H1 (cell line): ENCODE measurements around the gene DDX47. TPM values are rescaled to one million over a fixed set of nuclear protein-coding genes. Genes with fewer than 3 reads are reported as not detected.

Experiments used
- CTCF ChIA-PET: fragments of 300-600 bp; sonication (Branson Sonifier 250); formaldehyde crosslinking; loops from one replicate; lab custom pipeline; 2021; ENCODE audit not compliant: partially characterized antibody; lab: Charles Lee
- POLR2A ChIA-PET: fragments of 300-600 bp; sonication (Branson Sonifier 250); formaldehyde crosslinking; loops from one replicate; lab custom pipeline; 2021; ENCODE audit warnings: inconsistent platforms; ENCODE audit not compliant: partially characterized antibody; lab: Charles Lee
- DNase-seq, 2 experiments: peaks; one replicate each; pipeline versions ENCODE4 v3.0.0 to v3.0.0-alpha.2; 2010 to 2022; ENCODE audit warnings: low spot score in 2 of 2, low read depth in 1 of 2, mixed read lengths in 1 of 2
- FAIRE-seq: peaks from 2 replicates; lab custom pipeline; 2011; peaks lifted over from hg19 to GRCh38; lab: Jason Lieb, UNC
- H2AFZ ChIP-seq: 2 replicates; pipeline ENCODE4 v1.8.1; 2012; ENCODE audit warnings: low read length, inconsistent platforms
- H2AK5ac ChIP-seq: 2 replicates; pipeline ENCODE4 v1.6.1; 2013; ENCODE audit warnings: low read depth, low read length
- H2BK120ac ChIP-seq: replicated peaks from 2 replicates; pipeline ENCODE3; 2013; ENCODE audit warnings: low read depth, low read length, inconsistent platforms
- H2BK12ac ChIP-seq: 2 replicates; pipeline ENCODE4 v1.6.1; 2013; ENCODE audit warnings: low read depth, low read length
- H2BK15ac ChIP-seq: 2 replicates; pipeline ENCODE4 v1.6.1; 2013; ENCODE audit warnings: low read length
- H2BK20ac ChIP-seq: 2 replicates; pipeline ENCODE4 v1.6.1; 2013; ENCODE audit warnings: low read length
- H2BK5ac ChIP-seq: 2 replicates; pipeline ENCODE4 v1.6.1; 2013; ENCODE audit warnings: low read depth, low read length
- H3K14ac ChIP-seq: 2 replicates; pipeline ENCODE4 v1.6.1; 2013; ENCODE audit warnings: inconsistent platforms; ENCODE audit not compliant: insufficient read length
- H3K18ac ChIP-seq: 2 replicates; pipeline ENCODE4 v1.6.1; 2013; ENCODE audit warnings: low read length; ENCODE audit errors: extremely low read depth
- H3K23ac ChIP-seq: 2 replicates; pipeline ENCODE4 v1.6.1; 2013; ENCODE audit warnings: inconsistent platforms; ENCODE audit not compliant: insufficient read length
- H3K23me2 ChIP-seq: 2 replicates; pipeline ENCODE4 v1.6.1; 2013; ENCODE audit warnings: low read depth, low read length
- H3K27ac ChIP-seq: 2 replicates; pipeline ENCODE4 v1.6.1; 2011; ENCODE audit warnings: low read depth, low read length, inconsistent platforms
- H3K27me3 ChIP-seq, 4 experiments: replicated peaks in 1 of 4; 1 replicate in 1 of 4; 2 replicates in 3 of 4; pipeline versions ENCODE4 v1.6.1 to v1.8.1; 2011 to 2013; ENCODE audit warnings: low read length in 3 of 4, mild to moderate bottlenecking in 3 of 4, inconsistent platforms in 2 of 4, mixed read lengths in 2 of 4, moderate library complexity in 1 of 4; ENCODE audit not compliant: control insufficient read depth in 3 of 4, insufficient read depth in 3 of 4; ENCODE audit errors: extremely low read depth in 1 of 4
- H3K36me3 ChIP-seq, 4 experiments: 2 replicates each; pipeline versions ENCODE4 v1.6.1 to v1.8.1; 2011 to 2013; ENCODE audit warnings: mild to moderate bottlenecking in 4 of 4, low read length in 3 of 4, moderate library complexity in 2 of 4, control low read depth in 1 of 4, inconsistent platforms in 1 of 4; ENCODE audit not compliant: insufficient read depth in 4 of 4, control insufficient read depth in 2 of 4
- H3K4ac ChIP-seq: replicated peaks from 2 replicates; pipeline ENCODE3; 2013; ENCODE audit warnings: low read length, low read depth, mixed read lengths, inconsistent platforms; ENCODE audit not compliant: insufficient read length
- H3K4me1 ChIP-seq, 4 experiments: replicated peaks in 1 of 4; 1 replicate in 1 of 4; 2 replicates in 3 of 4; pipeline versions ENCODE4 v1.6.1 to v1.8.1; 2011 to 2013; ENCODE audit warnings: low read length in 3 of 4, inconsistent platforms in 2 of 4, mixed read lengths in 1 of 4; ENCODE audit not compliant: insufficient read depth in 4 of 4, control insufficient read depth in 3 of 4
- H3K4me2 ChIP-seq, 2 experiments: 2 replicates each; pipeline versions ENCODE4 v1.6.1 to v1.8.1; 2011 to 2013; ENCODE audit warnings: low read depth in 2 of 2, low read length in 2 of 2, control low read depth in 1 of 2, inconsistent platforms in 1 of 2, mild to moderate bottlenecking in 1 of 2; ENCODE audit not compliant: insufficient read depth in 1 of 2
- H3K4me3 ChIP-seq, 4 experiments: fragments of 200-600, 300-600 bp in 1 of 4; sonication (generic), shearing (Covaris generic), sonication (Bioruptor Twin) in 1 of 4; 2 replicates each; pipeline versions ENCODE4 v1.5.1 to v1.8.1; 2011 to 2016; ENCODE audit warnings: low read length in 4 of 4, low read depth in 3 of 4, control low read depth in 2 of 4, inconsistent platforms in 2 of 4, mild to moderate bottlenecking in 2 of 4, mixed read lengths in 1 of 4, moderate library complexity in 1 of 4; ENCODE audit not compliant: insufficient read depth in 2 of 4; ENCODE audit errors: extremely low read depth in 1 of 4
- H3K56ac ChIP-seq: replicated peaks from 2 replicates; pipeline ENCODE3; 2013; ENCODE audit warnings: low read depth, mild to moderate bottlenecking, mixed read lengths, low read length, inconsistent platforms; ENCODE audit not compliant: insufficient read length
- H3K79me1 ChIP-seq: 2 replicates; pipeline ENCODE4 v1.6.1; 2013; ENCODE audit warnings: low read depth, low read length, control low read depth
- H3K79me2 ChIP-seq, 2 experiments: 2 replicates each; pipeline versions ENCODE4 v1.6.1 to v1.8.1; 2012 to 2013; ENCODE audit warnings: low read length in 2 of 2, mild to moderate bottlenecking in 2 of 2, inconsistent platforms in 1 of 2; ENCODE audit not compliant: insufficient read depth in 2 of 2, control insufficient read depth in 1 of 2
- H3K9ac ChIP-seq, 4 experiments: replicated peaks in 1 of 4; 1 replicate in 1 of 4; 2 replicates in 3 of 4; pipeline versions ENCODE4 v1.6.1 to v1.8.1; 2011 to 2013; ENCODE audit warnings: low read depth in 3 of 4, low read length in 3 of 4, control low read depth in 2 of 4, mild to moderate bottlenecking in 2 of 4, moderate library complexity in 2 of 4, inconsistent platforms in 1 of 4; ENCODE audit errors: extremely low read depth in 1 of 4
- H3K9me3 ChIP-seq, 2 experiments: 2 replicates each; pipeline versions ENCODE4 v1.6.1 to v1.8.1; 2012 to 2013; ENCODE audit warnings: mild to moderate bottlenecking in 2 of 2, moderate library complexity in 2 of 2, control low read depth in 1 of 2, inconsistent platforms in 1 of 2, low read depth in 1 of 2, low read length in 1 of 2, mixed read lengths in 1 of 2; ENCODE audit not compliant: insufficient read depth in 2 of 2
- H4K20me1 ChIP-seq, 2 experiments: replicated peaks in 1 of 2; 2 replicates each; pipeline versions ENCODE3 to v1.8.1; 2011 to 2013; ENCODE audit warnings: inconsistent platforms in 2 of 2, low read length in 2 of 2, mild to moderate bottlenecking in 1 of 2; ENCODE audit not compliant: insufficient read depth in 2 of 2, control insufficient read depth in 1 of 2
- H4K5ac ChIP-seq: 2 replicates; pipeline ENCODE4 v1.6.1; 2013; ENCODE audit warnings: low read length, low read depth, mixed read lengths, inconsistent platforms; ENCODE audit not compliant: insufficient read length
- H4K8ac ChIP-seq: 2 replicates; pipeline ENCODE4 v1.8.0; 2013; ENCODE audit warnings: mild to moderate bottlenecking, moderate library complexity, low read length, inconsistent platforms; ENCODE audit not compliant: insufficient read depth; ENCODE audit errors: extremely low read depth
- H4K91ac ChIP-seq: replicated peaks from 2 replicates; pipeline ENCODE3; 2013; ENCODE audit warnings: low read length, mixed read lengths, inconsistent platforms; ENCODE audit not compliant: insufficient read length
- CREB1 ChIP-seq: IDR thresholded peaks from 2 replicates; pipeline ENCODE4 v1.6.1; 2012; ENCODE audit warnings: inconsistent platforms
- EP300 ChIP-seq, 2 experiments: IDR thresholded peaks; 1 replicate in 1 of 2; 2 replicates in 1 of 2; pipeline ENCODE4 v1.6.1; 2011 to 2012; ENCODE audit warnings: low read depth in 2 of 2, low read length in 2 of 2, mild to moderate bottlenecking in 2 of 2, borderline replicate concordance in 1 of 2, inconsistent platforms in 1 of 2, moderate library complexity in 1 of 2
- POLR2AphosphoS5 ChIP-seq: IDR thresholded peaks from 2 replicates; pipeline ENCODE4 v1.6.1; 2011; ENCODE audit warnings: low read depth, low read length
- WGBS, 2 experiments: shearing (Covaris generic) in 1 of 2; methylation state at CpG; one replicate each; pipeline versions ENCODE4 v1.1.6 to v1.1.7; 2013 to 2015; ENCODE audit warnings: low lambda C conversion rate in 2 of 2, mixed read lengths in 2 of 2, inconsistent platforms in 1 of 2, low coverage in 1 of 2, missing lambda C conversion rate in 1 of 2; ENCODE audit not compliant: insufficient replicate concordance in 2 of 2, insufficient coverage in 1 of 2, insufficient read length in 1 of 2; ENCODE audit errors: extremely low coverage in 1 of 2, missing lambda C conversion rate in 1 of 2; 5-methylcytosine and 5-hydroxymethylcytosine counted together
- polyA plus RNA-seq, 7 experiments: library from polyadenylated mRNA; depleted of rRNA in 3 of 7; stranded (reverse) in 5 of 7; unstranded in 2 of 7; fragments of >200 nt in 5 of 7; fragments of 200-250 nt in 2 of 7; gene quantifications; 1 replicate in 5 of 7; 2 replicates in 1 of 7; 4 replicates in 1 of 7; pipeline versions ENCODE4 v1.2.1 to v1.2.3, GENCODE V29; 2011 to 2013; ENCODE audit warnings: missing spikeins in 2 of 7, mixed read lengths in 2 of 7
- total RNA-seq: library from RNA; stranded (reverse); fragmentation: NEBNext Ultra II Directional; extraction: Animal tissue kit (Norgen Biotek cat#: 25700); gene quantifications from 2 replicates; pipeline ENCODE4 v1.2.1, GENCODE V29; 2021

The DDX47 gene
- total and polyA plus RNA-seq, 2 of the 8 experiments (the other 6 are each of a cell fraction or from before 2014, with no cell fraction given), result 54.4 to 74.2 TPM

- DNase-seq, result no peak
- Histone ChIP-seq H3K9me3 (no peaks in the 10 kb centered on the region), H3K27me3 (no peaks in the 10 kb centered on the region), H3K27ac (no peak overlapping the region), H4K5ac (no peak overlapping the region), H3K18ac (no peak overlapping the region), H2BK5ac (no peak overlapping the region), H3K14ac (no peak overlapping the region), H4K20me1 (no peaks in the 10 kb centered on the region), H2AFZ (no peak overlapping the region), H4K91ac (no peak overlapping the region), H3K9ac (no peak overlapping the region), H3K4me1 (no peaks in the 10 kb centered on the region; a peak in 1 of 7 replicates), H2BK15ac (no peak overlapping the region), H2BK12ac (no peak overlapping the region), H3K4me2 (no peak overlapping the region), H3K23me2 (no peaks in the 10 kb centered on the region; the same call in 1 of the 2 replicates), H3K4ac (no peak overlapping the region), H3K79me1 (no peaks in the 10 kb centered on the region; the same call in 1 of the 2 replicates), H3K4me3 (no peak overlapping the region), H2AK5ac (no peak overlapping the region), H3K79me2 (peaks cover 3 to 23% of the 10 kb centered on the region in 2 experiments; a peak in 3 of 4 replicates), H2BK120ac (no peak overlapping the region), H3K23ac (no peak overlapping the region), H2BK20ac (no peak overlapping the region), H4K8ac (no peak overlapping the region), H3K36me3 (peaks cover 0 to 3% (median 0%) of the 10 kb centered on the region in 4 experiments; a peak in 2 of 8 replicates), H3K56ac (no peak overlapping the region)
- WGBS, 2 experiments, result 87% methylated on average over 10 of the region's 10 CpGs; no CpG with 5 or more reads in 1 of the 2 experiments
- ChIA-PET POLR2A (interaction anchor here (0.7 kb wide), 1 partner anchor 85 kb away, joined by 3 read pairs; no protein-coding TSS in a partner anchor), CTCF (interaction anchor here (1.4 to 9.8 kb wide), 3 partner anchors 10 to 22 kb away, joined by 5 to 55 read pairs (median 8); no protein-coding TSS in a partner anchor)
- FAIRE-seq, result no peak
- TF ChIP-seq POLR2AphosphoS5 (no peak), EP300 (IDR thresholded peaks at IDR 0.05; ENCODE audit: borderline replicate concordance in 1 of 2, low read depth in 2 of 2, low read length in 2 of 2) (no peak), CREB1 (no peak)
These were observed 2.6 kb upstream of the DDX47 start for GRCh38 chr12:12810553-12811021.
